Prostate gland (tissue), 2 donors: Measurements from ENCODE around the gene RNF167.

Experiments
- CTCF ChIP-seq, 4 experiments: fragments of 200-600 bp in 2 of 4; fragments of 450-650 bp in 2 of 4; sonication (generic) in 2 of 4; IDR thresholded peaks; 1 replicate in 3 of 4; 2 replicates in 1 of 4; pipeline ENCODE4 v1.5.1; 2016 to 2019; ENCODE audit warnings: antibody characterized with exemption in 4 of 4, mild to moderate bottlenecking in 2 of 4, moderate library complexity in 2 of 4
- POLR2A ChIP-seq: fragments of 450-650 bp; IDR thresholded peaks from one replicate; pipeline ENCODE4 v1.6.1; 2016; ENCODE audit warnings: antibody characterized with exemption, mild to moderate bottlenecking

DNA sequence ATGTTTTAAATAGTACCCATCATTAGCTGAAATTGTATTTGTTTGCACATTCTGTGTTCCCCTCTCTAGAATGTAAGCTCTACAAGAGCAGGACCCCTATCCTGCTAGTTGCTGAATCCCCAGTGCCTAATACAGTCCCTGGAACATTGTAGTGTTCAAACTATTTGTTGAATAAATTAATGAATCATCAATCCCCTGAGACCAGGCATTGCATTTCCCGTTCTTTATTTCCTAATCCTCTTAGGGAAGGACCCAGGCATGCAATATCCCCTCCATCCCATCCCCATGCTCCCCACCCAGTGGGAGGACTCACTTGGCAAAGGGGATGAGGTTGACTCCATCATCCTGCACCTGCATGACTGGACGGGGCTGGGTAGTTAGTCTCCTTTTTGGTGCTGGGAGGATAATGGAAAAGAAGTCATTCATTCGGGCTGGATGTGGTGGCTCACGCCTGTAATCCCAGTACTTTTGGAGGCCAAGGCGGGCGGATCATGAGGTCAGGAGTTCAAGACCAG lies 54.1 kb downstream of the RNF167 start:
- TF ChIP-seq CTCF (IDR thresholded peaks at IDR 0.05) (no peak), POLR2A (no peak)
